ENCODE measurements around the gene FASLG. TPM values are rescaled to one million over a fixed set of nuclear protein-coding genes. Genes with fewer than 3 reads are reported as not detected.
"Not testable (repeated sequence)": the region's sequence is repeated elsewhere in the genome, so short reads cannot be mapped to it uniquely, and the experiment has no call there.

The FASLG gene
- 1 to 10 TPM; 3.6 to 3.9 TPM for total RNA-seq

DNA sequence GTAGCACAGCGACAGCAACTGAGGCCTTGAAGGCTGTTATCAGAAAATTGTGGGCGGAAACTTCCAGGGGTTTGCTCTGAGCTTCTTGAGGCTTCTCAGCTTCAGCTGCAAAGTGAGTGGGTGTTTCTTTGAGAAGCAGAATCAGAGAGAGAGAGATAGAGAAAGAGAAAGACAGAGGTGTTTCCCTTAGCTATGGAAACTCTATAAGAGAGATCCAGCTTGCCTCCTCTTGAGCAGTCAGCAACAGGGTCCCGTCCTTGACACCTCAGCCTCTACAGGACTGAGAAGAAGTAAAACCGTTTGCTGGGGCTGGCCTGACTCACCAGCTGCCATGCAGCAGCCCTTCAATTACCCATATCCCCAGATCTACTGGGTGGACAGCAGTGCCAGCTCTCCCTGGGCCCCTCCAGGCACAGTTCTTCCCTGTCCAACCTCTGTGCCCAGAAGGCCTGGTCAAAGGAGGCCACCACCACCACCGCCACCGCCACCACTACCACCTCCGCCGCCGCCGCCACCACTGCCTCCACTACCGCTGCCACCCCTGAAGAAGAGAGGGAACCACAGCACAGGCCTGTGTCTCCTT, at the start of gene FASLG:
TSS of gene FASLG (plus strand) at position 233 of the 583 bp plus-strand sequence. CDS start at position 332, 99 bp downstream.
- peaks cover 59% of the 10 kb centered on the region for H3K4me1 Mint-ChIP-seq
- peak; percentile 59 for DNase-seq
- H3K36me3 Mint-ChIP-seq (ENCODE audit: low read depth): peaks cover 9% of the 10 kb centered on the region
- H3K4me3 Mint-ChIP-seq: peak within 1 kb of the TSS; percentile 74
- CTCF ChIA-PET: interaction anchor here (0.9 to 1.7 kb wide), 7 partner anchors 12 to 68 kb away, joined by 3 to 6 read pairs (median 4); no protein-coding TSS in a partner anchor
- POLR2A ChIA-PET: interaction anchor here (0.7 to 3.0 kb wide), 7 partner anchors 9 to 130 kb away, joined by 3 to 21 read pairs (median 5); no protein-coding TSS in a partner anchor
- peak within 1 kb of the TSS; percentile 80 for H3K27ac Mint-ChIP-seq
- peaks cover 12% of the 10 kb centered on the region for H3K27me3 Mint-ChIP-seq
- no peaks in the 10 kb centered on the region for H3K9me3 Mint-ChIP-seq

GRCh38 chr1:172609528-172609927, 49.4 kb upstream of the FASLG start:
- H3K9me3 Mint-ChIP-seq: no peaks in the 10 kb centered on the region
- no peak for DNase-seq
- H3K4me1 Mint-ChIP-seq: no peaks in the 10 kb centered on the region
- POLR2A ChIA-PET: interaction anchor here (0.8 to 1.0 kb wide), 2 partner anchors 112 to 116 kb away, joined by 3 read pairs; no protein-coding TSS in a partner anchor
- H3K27me3 Mint-ChIP-seq: no peaks in the 10 kb centered on the region
- H3K36me3 Mint-ChIP-seq (ENCODE audit: low read depth): peaks cover 27% of the 10 kb centered on the region
- no peak overlapping the region for H3K27ac Mint-ChIP-seq
- CTCF ChIA-PET: interaction anchor here (0.8 to 6.4 kb wide), 12 partner anchors 13 to 122 kb away, joined by 3 to 126 read pairs (median 5); no protein-coding TSS in a partner anchor
- no peak overlapping the region for H3K4me3 Mint-ChIP-seq

DNA sequence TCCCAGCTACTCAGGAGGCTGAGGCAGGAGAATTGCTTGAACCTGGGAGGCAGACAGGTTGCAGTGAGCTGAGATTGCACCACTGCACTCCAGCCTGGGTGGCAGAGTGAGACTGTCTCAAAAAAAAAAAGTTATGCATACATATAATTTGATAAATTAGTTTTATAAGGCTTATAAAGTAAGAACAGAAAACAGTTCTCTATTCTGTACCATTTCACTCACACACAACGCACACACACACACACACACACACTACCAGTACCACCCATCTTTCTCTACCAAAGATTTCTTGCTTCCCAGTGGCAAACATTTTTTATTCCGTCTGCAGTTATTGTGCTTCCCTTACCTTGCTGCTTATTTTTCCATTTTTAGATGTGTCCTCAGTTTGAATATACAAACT, 46.4 kb upstream of the FASLG start:
- no peaks in the 10 kb centered on the region for H3K9me3 Mint-ChIP-seq
- POLR2A ChIA-PET: no interaction called here
- H3K4me1 Mint-ChIP-seq: no peaks in the 10 kb centered on the region
- H3K4me3 Mint-ChIP-seq: no peak overlapping the region
- no peak for DNase-seq
- H3K36me3 Mint-ChIP-seq (ENCODE audit: low read depth): peaks cover 24% of the 10 kb centered on the region
- H3K27ac Mint-ChIP-seq: no peak overlapping the region
- no peaks in the 10 kb centered on the region for H3K27me3 Mint-ChIP-seq
- CTCF ChIA-PET: no interaction called here

GRCh38 chr1:172613294-172613693, 45.6 kb upstream of the FASLG start:
- Mint-ChIP-seq H3K36me3 (ENCODE audit: low read depth) (peaks cover 24% of the 10 kb centered on the region), H3K4me3 (no peak overlapping the region), H3K27me3 (no peaks in the 10 kb centered on the region), H3K4me1 (no peaks in the 10 kb centered on the region), H3K9me3 (no peaks in the 10 kb centered on the region), H3K27ac (no peak overlapping the region)
- DNase-seq: no peak
- CTCF ChIA-PET: interaction anchor here (1.0 kb wide), 1 partner anchor 106 kb away, joined by 4 read pairs; no protein-coding TSS in a partner anchor
- POLR2A ChIA-PET: no interaction called here

- no peak for DNase-seq
- Mint-ChIP-seq H3K36me3 (ENCODE audit: low read depth) (peaks cover 17% of the 10 kb centered on the region), H3K27me3 (no peaks in the 10 kb centered on the region), H3K9me3 (peaks cover 15% of the 10 kb centered on the region), H3K27ac (no peak overlapping the region), H3K4me1 (no peaks in the 10 kb centered on the region), H3K4me3 (no peak overlapping the region)
- ChIA-PET CTCF (interaction anchor here (1.0 to 1.6 kb wide), 2 partner anchors 104 to 127 kb away, joined by 4 to 5 read pairs; no protein-coding TSS in a partner anchor), POLR2A (no interaction called here)
Observed at GRCh38 chr1:172616195-172616594, 42.7 kb upstream of the FASLG start.

DNA sequence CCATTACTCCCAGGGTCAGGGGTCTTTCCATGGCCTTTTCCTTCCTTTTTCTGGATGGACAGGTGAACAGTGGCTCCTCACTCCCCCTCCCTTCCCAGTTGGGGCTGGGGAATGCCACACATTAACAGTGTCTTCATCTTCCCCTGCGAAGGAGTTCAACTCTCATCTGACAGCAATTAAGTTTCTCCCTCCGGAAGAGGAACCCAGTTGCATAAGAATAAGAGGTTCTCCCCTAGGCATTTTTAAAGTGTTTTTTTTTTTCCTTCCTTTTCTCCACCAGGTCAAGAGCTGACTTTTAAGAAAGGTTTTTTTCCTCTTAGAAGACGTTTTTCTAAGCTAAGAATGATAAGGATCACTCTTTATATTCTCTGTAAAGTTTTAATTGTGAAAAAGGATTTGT, 42.3 kb upstream of the FASLG start:
- ChIA-PET CTCF (interaction anchor here (1.0 to 1.6 kb wide), 3 partner anchors 103 to 127 kb away, joined by 3 to 5 read pairs (median 4); no protein-coding TSS in a partner anchor), POLR2A (no interaction called here)
- H3K27ac Mint-ChIP-seq: no peak overlapping the region
- H3K4me3 Mint-ChIP-seq: no peak overlapping the region
- H3K9me3 Mint-ChIP-seq: peaks cover 19% of the 10 kb centered on the region
- no peak for DNase-seq
- no peaks in the 10 kb centered on the region for H3K4me1 Mint-ChIP-seq
- H3K27me3 Mint-ChIP-seq: no peaks in the 10 kb centered on the region
- peaks cover 13% of the 10 kb centered on the region for H3K36me3 Mint-ChIP-seq (ENCODE audit: low read depth)

DNA sequence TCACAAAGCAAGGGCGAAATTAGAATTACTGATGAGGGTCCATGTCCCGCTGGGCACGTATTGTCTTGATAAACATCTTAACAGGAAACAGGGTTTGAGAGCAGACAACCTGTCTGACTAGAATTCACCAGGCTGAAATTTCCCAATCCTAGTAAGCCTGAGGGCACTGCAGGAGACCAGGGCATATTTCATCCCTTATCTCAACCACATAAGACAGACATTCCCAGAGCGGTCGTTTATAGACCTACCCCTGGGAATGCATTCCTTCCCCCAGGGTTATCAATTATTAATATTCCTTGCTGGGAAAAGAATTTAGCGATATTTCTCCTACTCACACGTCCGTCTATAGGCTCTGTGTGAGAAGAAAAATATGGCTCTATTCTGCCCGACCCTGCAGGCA, 38.3 kb upstream of the FASLG start:
- H3K27ac Mint-ChIP-seq, H3K4me3 Mint-ChIP-seq, CTCF ChIA-PET, H3K4me1 Mint-ChIP-seq, DNase-seq, POLR2A ChIA-PET: not testable (repeated sequence)
- peaks cover 12% of the 10 kb centered on the region for H3K27me3 Mint-ChIP-seq
- peaks cover 13% of the 10 kb centered on the region for H3K36me3 Mint-ChIP-seq (ENCODE audit: low read depth)
- peaks cover 23% of the 10 kb centered on the region for H3K9me3 Mint-ChIP-seq

- no peak overlapping the region for H3K27ac Mint-ChIP-seq
- ChIA-PET POLR2A (interaction anchor here (1.2 kb wide), 1 partner anchor 97 kb away, joined by 3 read pairs; no protein-coding TSS in a partner anchor), CTCF (interaction anchor here (1.1 to 1.6 kb wide), 2 partner anchors 13 to 97 kb away, joined by 4 to 5 read pairs; no protein-coding TSS in a partner anchor)
- peaks cover 10% of the 10 kb centered on the region for H3K36me3 Mint-ChIP-seq (ENCODE audit: low read depth)
- H3K9me3 Mint-ChIP-seq: peaks cover 23% of the 10 kb centered on the region
- peaks cover 2% of the 10 kb centered on the region for H3K4me1 Mint-ChIP-seq
- H3K27me3 Mint-ChIP-seq: peaks cover 18% of the 10 kb centered on the region
- no peak overlapping the region for H3K4me3 Mint-ChIP-seq
- no peak for DNase-seq
Observed at GRCh38 chr1:172622541-172622940, 36.4 kb upstream of the FASLG start.

DNA sequence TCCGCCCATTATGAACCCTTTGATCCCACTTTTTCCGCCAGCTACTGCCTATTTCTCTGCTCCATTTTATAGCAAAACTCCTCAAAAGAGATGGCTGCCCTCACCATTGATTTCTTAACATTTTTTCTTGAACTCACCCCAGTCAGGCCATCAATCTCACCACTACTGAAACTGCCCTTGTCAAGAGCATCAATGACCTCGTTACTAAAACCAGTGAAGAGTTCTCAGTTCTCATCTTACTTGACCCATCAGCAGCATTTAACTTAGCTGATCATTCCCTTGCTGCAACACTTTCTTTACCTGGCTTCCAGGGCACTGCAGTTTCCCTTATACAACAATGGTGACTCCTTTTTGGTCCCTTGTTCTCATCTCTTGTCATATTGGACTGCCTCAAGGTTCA, 35.2 kb upstream of the FASLG start:
- POLR2A ChIA-PET: no interaction called here
- peaks cover 8% of the 10 kb centered on the region for H3K4me1 Mint-ChIP-seq

DNA sequence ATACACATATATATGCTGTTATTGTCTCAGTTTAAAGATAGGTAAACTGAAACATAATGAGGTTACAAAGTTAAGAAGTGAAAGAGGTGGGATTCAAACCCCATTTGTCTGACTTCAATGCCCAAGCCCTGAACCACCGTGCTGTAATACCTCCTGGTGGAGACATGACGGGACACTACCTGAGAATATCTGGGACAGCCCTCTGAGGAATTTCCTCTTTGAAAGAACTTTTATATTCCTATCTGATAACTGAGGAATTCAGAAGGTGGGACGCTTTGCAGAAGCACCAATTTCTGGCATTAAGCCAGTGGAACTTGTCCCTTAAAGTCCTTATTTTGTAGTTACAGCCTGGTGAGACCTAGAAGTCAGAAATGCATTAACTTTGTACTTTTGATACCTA, 32.1 kb upstream of the FASLG start:
- CTCF ChIA-PET: interaction anchor here (2.8 kb wide), 1 partner anchor 93 kb away, joined by 8 read pairs; no protein-coding TSS in a partner anchor
- peaks cover 24% of the 10 kb centered on the region for H3K4me1 Mint-ChIP-seq
- no peak overlapping the region for H3K27ac Mint-ChIP-seq
- no peak for DNase-seq
- peaks cover 3% of the 10 kb centered on the region for H3K9me3 Mint-ChIP-seq
- peaks cover 3% of the 10 kb centered on the region for H3K36me3 Mint-ChIP-seq (ENCODE audit: low read depth)
- POLR2A ChIA-PET: no interaction called here
- H3K27me3 Mint-ChIP-seq: peaks cover 30% of the 10 kb centered on the region
- no peak overlapping the region for H3K4me3 Mint-ChIP-seq

More for the DNA sequence above, 35.2 kb upstream of the FASLG start:
- peaks cover 20% of the 10 kb centered on the region for H3K9me3 Mint-ChIP-seq
- peaks cover 18% of the 10 kb centered on the region for H3K27me3 Mint-ChIP-seq
- H3K36me3 Mint-ChIP-seq (ENCODE audit: low read depth): peaks cover 10% of the 10 kb centered on the region
- H3K27ac Mint-ChIP-seq: no peak overlapping the region
- no peak overlapping the region for H3K4me3 Mint-ChIP-seq
- DNase-seq: no peak
- CTCF ChIA-PET: no interaction called here

DNA sequence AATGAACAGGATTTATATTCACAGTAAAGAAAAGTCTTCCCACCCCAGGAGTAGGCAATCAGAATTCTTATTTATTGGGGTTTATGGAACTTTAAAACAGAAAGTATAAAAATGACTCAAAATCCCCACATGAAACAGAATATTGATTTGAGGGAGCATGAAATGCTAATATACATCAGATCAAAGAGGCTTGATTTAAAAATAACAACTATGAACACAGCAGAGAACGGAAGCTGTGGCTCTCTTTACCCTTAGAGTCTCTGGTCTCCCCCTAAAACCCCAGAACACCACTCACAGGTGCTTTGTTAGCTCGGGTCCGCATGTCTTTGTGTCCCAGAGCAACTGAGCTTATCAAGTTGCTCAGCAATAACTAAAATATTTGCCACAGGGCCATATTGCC, 31.2 kb upstream of the FASLG start:
- DNase-seq: no peak
- H3K27me3 Mint-ChIP-seq: peaks cover 31% of the 10 kb centered on the region
- H3K4me3 Mint-ChIP-seq: no peak overlapping the region
- H3K4me1 Mint-ChIP-seq: peaks cover 24% of the 10 kb centered on the region
- POLR2A ChIA-PET: no interaction called here
- no peak overlapping the region for H3K27ac Mint-ChIP-seq
- H3K36me3 Mint-ChIP-seq (ENCODE audit: low read depth): no peaks in the 10 kb centered on the region
- CTCF ChIA-PET: interaction anchor here (2.8 kb wide), 1 partner anchor 92 kb away, joined by 8 read pairs; no protein-coding TSS in a partner anchor
- H3K9me3 Mint-ChIP-seq: no peaks in the 10 kb centered on the region

DNA sequence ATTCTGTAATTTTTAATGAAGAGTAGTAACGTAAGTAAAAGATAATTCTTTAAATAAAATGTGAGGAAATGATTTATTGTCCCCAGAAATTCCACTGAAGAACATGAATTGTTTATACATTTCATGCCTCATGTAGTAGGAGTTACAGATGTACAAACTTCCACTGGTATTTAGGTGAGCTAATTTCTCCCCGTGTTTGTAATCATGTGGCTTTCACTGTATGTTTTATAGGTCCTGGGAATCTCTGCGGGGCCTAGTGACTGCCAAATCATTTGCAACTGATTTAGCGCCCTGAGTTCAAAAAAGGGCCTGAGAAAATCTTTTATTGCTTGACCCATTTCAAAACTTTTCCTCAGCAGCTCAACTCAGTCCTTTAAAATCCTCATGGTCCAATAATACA, 30.5 kb upstream of the FASLG start:
- no peak overlapping the region for H3K4me3 Mint-ChIP-seq
- H3K9me3 Mint-ChIP-seq: no peaks in the 10 kb centered on the region
- ChIA-PET CTCF (interaction anchor here (1.9 to 2.8 kb wide), 2 partner anchors 18 to 92 kb away, joined by 5 to 8 read pairs; no protein-coding TSS in a partner anchor), POLR2A (interaction anchor here (0.8 kb wide), 1 partner anchor 11 kb away, joined by 3 read pairs; no protein-coding TSS in a partner anchor)
- H3K4me1 Mint-ChIP-seq: peaks cover 24% of the 10 kb centered on the region
- no peaks in the 10 kb centered on the region for H3K36me3 Mint-ChIP-seq (ENCODE audit: low read depth)
- peaks cover 31% of the 10 kb centered on the region for H3K27me3 Mint-ChIP-seq
- no peak overlapping the region for H3K27ac Mint-ChIP-seq
- no peak for DNase-seq

DNA sequence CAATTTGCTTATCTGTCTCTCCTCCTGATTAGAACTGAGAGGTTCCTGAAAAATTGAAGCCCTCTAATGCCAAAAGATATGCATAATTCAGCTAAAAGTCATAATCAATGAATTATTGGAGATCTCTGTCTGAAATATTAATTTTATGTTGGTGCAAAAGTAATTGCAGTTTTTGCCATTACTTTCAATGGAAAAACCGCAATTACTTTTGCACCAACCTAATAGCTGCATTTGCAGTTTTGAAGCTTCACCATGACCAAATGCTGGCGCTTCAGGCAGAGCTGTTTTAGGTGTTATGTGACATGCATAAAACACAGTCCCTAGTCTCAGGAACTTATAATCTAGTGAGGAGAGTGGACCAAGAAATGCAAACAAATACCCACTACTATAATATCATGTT, 29.7 kb upstream of the FASLG start:
- H3K9me3 Mint-ChIP-seq: no peaks in the 10 kb centered on the region
- no peak overlapping the region for H3K4me3 Mint-ChIP-seq
- no peaks in the 10 kb centered on the region for H3K36me3 Mint-ChIP-seq (ENCODE audit: low read depth)
- ChIA-PET CTCF (interaction anchor here (1.9 to 2.8 kb wide), 2 partner anchors 19 to 91 kb away, joined by 5 to 8 read pairs; no protein-coding TSS in a partner anchor), POLR2A (interaction anchor here (0.8 to 1.2 kb wide), 2 partner anchors 10 to 29 kb away, joined by 3 read pairs; partner anchors contain the start of gene FASLG)
- no peak overlapping the region for H3K27ac Mint-ChIP-seq
- H3K27me3 Mint-ChIP-seq: peaks cover 26% of the 10 kb centered on the region
- H3K4me1 Mint-ChIP-seq: peaks cover 24% of the 10 kb centered on the region
- no peak for DNase-seq

Data from activated CD4-positive, alpha-beta memory T cell treated with anti-CD3 and anti-CD28 coated beads, Interleukin-2, amount 10 ng/mL, durations not matched to agents 7 days and 5 days (primary cell).